AG09319 (cell line): Measurements from ENCODE around the gene QPCT.

Experiments
- DNase-seq: peaks from one replicate; pipeline ENCODE4 v3.0.0-alpha.2; 2010; ENCODE audit warnings: low read depth; ENCODE audit errors: extremely low read depth
- TF ChIP-seq, protein P1 (sequence below): IDR thresholded peaks from 2 replicates; pipeline ENCODE4 v1.5.1; 2011; ENCODE audit warnings: low read depth, mild to moderate bottlenecking, inconsistent platforms, low read length, moderate library complexity

The QPCT gene

DNA sequence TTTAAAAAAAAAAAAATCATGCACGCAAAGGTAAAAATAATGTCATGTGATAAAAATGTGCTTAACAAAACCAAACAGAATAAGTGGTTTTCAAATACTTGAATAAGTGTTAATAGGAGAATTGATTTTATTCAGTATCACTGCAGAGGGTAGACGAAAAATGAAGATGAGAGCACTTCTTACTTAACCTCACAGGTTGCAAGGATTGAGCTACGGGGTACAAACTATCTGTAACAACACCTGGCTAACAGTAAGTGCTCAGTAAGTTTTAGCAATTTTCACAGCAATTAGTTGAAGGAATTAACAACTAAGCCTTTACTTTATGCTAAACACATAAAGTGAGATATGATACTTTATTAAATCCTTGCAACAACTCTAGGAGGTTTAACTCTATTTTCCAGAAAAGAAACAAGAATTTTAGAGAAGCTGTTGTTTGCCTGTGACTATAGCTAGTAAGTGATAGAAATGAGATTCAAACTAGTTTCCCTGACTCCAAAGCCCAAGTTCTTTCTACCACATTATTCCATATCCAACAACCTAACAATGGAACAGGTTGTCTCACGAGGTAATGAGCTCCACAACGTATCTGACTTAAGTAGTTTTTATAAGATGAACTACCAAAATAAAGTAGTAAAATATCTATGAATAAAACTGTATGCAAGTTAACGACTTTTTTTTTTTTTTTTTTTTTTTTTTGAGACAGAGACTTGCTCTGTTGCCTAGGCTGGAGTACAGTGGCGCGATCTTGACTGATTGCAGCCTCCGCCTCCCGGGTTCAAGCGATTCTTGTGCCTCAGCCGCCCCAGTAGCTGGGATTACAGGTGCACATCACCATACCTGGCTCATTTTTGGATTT lies 24.4 kb upstream of the QPCT start:
- DNase-seq = no peak

DNA sequence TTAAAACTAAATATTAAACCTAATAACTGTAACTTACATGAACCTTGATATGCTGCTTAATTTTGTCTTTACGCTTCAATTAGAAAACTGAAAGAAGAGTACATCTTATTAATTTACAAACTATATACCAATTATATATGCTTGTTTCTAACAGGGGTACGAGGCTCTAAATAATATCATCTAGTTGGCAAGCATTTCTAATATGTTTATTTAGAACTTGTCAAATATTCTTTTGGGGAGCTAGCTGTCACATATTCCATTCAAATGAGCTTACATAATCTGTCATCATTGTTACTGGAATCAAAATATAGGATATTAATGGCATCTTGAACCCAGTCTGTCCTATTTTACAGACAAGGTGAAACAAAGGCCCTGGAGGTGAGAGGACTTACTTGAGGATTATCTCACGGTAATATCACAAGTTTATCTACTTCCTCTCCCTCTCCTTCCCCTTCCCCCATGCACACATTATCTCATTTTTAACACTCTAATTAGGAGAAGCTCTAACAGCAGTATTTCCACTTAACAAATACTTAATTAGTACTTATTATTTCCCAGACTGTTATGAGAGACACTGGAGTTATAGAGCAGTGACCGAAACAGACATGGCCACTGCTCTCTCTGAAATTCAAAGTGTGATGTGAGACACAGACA lies 23.3 kb upstream of the QPCT start:
- no peak for DNase-seq
- TF ChIP-seq, protein P1, sequence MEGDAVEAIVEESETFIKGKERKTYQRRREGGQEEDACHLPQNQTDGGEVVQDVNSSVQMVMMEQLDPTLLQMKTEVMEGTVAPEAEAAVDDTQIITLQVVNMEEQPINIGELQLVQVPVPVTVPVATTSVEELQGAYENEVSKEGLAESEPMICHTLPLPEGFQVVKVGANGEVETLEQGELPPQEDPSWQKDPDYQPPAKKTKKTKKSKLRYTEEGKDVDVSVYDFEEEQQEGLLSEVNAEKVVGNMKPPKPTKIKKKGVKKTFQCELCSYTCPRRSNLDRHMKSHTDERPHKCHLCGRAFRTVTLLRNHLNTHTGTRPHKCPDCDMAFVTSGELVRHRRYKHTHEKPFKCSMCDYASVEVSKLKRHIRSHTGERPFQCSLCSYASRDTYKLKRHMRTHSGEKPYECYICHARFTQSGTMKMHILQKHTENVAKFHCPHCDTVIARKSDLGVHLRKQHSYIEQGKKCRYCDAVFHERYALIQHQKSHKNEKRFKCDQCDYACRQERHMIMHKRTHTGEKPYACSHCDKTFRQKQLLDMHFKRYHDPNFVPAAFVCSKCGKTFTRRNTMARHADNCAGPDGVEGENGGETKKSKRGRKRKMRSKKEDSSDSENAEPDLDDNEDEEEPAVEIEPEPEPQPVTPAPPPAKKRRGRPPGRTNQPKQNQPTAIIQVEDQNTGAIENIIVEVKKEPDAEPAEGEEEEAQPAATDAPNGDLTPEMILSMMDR = no peak

More for the DNA sequence above, 24.4 kb upstream of the QPCT start:
- TF ChIP-seq, protein P1 = no peak

DNA sequence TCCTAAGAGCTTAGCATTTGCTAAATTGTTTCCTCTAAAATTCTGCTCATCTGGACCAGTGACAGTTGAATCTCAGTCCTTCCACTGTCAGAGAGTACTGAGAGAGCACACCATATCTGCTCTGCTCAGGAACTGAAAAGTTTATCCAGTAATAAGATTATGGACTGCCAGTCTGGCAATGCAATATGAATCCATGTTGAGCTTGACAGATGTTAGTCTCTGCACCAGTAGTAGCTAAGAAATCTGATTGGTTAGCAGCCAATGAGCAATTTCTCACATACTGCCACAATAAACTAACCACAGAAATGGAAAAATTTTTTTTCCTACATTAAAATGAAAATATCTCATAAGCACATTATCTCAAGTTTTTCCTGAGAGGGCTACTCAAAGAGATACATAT lies 22.1 kb upstream of the QPCT start:
- TF ChIP-seq, protein P1 = no peak
- DNase-seq = no peak

DNA sequence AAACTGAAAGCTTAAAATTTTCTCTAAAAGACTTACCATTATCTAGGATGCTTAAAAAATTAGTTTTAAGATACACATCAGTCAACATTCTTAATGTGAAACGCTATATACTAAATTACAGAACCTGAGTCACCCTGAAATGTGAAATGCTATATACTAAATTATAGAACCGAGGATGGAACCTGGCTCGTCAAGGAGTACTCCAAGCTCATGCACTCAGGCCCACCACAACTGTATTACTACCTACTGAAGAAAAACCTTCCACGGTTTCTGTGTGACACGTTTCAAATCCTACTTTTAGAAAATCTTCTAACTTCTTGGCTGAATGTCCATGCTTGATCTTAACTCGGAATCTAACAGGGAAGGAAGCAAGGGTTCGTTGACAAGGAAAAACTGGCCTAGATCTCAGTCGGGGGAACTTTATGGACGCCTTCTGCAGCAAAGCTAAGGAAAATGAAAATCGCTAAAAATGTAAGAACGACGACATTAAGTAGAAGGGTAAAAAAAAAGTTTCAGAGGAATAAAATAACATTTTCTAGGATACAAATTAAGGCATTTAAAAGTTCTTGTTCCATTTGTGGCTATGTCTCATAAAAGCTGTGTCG lies 21.2 kb upstream of the QPCT start:
- TF ChIP-seq, protein P1 = no peak

DNA sequence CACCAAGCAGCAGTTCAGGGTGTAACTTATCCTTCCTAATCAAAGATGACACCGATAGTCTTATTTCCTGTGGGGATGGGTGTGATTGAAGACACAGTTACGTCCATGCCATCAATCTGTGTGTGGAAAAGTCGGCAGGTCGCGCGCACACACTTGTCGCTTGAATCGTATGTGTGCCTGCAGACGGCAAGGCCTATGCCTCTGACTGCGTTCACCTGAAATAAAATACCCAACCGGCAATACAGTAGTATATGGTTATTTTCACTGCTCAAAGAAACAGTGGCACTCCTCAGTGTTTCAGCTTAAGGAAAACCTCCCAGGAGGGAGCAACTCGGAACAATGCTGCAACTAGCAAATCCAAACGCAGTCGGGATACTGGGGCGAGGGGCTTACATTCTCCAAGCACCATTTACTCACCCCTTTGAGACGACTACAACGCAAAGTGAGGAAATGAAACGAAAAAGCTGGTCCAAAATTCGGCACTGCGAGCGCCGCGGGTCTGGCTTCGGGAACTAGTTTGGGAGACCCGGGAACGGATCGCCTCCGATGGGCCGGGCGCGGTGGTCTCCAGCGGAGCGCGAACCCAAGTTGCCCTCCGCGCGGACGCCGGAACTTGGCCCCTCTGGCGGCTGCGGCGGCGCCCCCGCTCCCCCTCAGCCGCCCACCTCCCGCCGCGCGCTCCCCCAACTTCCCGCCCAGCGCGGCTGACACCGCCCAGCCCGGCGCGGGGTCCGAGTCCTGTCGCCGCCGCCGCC lies 20.5 kb upstream of the QPCT start:
- TF ChIP-seq, protein P1 = no peak
- no peak for DNase-seq

More for the DNA sequence above, 21.2 kb upstream of the QPCT start:
- no peak for DNase-seq

DNA sequence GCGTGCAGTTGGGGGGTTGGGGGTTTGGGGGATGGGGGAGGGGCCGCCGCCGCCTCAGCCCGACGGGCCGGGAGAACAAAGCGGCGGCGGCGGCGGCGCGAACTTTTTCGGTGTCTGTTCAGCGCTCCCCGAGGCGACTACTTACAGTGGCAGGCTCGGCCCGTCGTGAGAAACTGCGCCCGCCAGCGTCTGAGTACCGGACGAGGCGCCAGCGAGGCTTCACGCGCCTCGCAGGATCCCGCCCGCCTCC lies 20.0 kb upstream of the QPCT start:
- TF ChIP-seq, protein P1 = no peak; the same call in 1 of the 2 replicates
- DNase-seq = no peak
